Measurements from ENCODE around the gene MUC13.

GRCh38 chr3:124972457-124972856 is 37.9 kb upstream of the MUC13 start:
- TF ChIP-seq CTCF (IDR thresholded peaks at IDR 0.05): no peak
- no peak for TF ChIP-seq POLR2AphosphoS5 (IDR thresholded peaks at IDR 0.05)
